Stimulated activated CD8-positive, alpha-beta memory T cell treated with anti-CD3 and anti-CD28 coated beads, Interleukin-4, amount 100 ng/mL, for 24 hours (primary cell): ENCODE data around the gene NPTN.
"Not testable (repeated sequence)": the region's sequence is repeated elsewhere in the genome, so short reads cannot be mapped to it uniquely, and the experiment has no call there.

Experiments used
- DNase-seq: peaks from one replicate; pipeline ENCODE4 v3.0.0-alpha.2; 2020; ENCODE audit warnings: low read depth

NPTN gene

DNA sequence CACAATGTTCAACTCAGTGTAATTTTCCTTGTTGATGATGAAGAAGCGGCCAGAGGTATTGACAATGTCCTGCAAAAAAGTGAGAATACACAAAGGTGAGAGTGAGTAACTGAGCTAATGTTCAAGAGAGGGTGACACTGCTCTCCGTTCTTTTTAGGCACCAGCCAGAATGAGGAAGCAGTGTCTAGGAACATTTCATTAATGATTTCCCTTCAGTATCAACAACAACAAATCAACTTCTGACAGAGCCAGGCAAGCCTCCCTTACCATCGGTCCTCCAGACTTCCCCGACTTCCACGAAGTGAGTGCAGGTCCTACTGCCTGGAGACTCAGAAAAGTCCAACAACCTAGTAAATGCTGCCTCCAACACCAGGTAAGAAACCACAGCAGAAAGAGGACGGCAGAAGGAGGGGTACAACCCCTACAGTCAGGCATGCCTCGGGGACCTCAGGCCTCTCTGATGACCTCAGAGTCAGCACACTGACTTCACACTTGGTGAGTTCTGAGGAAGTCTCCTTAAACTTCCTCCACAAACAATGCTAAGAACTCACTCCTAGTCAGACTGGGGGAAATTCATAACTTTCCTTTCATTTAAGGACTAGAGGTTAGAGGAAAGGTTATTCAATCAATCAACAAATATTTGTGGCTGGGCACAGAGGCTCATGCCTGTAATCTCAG, 62.7 kb downstream of the NPTN start:
- no peak for DNase-seq

DNA sequence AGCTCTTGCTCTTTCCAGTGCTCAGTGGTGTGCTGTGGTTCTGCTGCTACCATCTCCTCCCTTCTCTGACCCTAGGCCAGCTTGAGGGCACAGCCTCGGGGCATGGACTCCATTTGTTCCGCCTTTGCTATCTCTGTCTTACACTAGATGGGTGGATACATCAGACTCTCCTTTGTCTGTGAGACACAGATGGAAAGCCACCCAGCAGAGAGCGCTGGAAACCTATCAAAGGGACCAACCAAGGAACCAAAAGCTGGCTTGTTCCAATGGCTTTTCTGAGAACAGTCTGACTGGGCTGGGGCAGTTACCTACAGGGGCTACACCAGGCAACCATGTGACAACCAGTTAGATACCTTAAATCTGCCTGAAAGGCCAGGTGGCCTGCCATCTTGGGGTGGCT, 63.8 kb downstream of the NPTN start:
- DNase-seq = no peak

DNA sequence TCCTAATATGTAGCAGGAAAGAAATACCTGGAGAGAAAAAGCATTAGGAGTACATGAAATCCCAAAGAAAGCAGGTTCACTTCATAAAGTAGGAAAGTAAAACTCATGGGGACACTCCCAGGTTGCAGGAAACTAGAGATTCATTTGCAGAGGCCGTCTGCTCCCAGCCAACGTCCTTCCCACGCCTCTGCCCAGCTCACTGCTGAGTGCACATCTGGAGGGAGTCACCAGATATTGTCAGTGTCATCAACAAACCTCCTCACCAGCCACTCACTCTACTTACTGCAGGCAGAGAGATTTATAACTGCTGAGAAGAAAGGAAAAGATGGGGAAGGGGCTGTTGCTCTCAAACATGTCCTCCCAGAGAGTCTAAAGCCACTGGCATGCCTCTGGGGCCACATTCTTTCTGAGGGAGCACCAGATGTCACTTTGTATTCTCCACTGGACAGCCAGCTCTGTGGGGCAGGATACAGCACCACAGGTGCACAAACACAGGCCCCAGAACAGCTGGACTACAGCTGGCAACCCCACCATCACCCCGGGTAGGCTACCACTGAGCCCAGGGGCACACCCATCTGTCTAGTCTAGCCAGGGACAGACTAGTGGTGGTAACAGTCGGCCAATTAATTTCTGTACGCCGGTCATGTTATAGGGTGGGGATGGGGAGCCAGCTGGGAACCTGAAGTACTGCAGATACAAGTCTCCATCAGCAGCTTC, 64.5 kb downstream of the NPTN start:
- DNase-seq = no peak

DNA sequence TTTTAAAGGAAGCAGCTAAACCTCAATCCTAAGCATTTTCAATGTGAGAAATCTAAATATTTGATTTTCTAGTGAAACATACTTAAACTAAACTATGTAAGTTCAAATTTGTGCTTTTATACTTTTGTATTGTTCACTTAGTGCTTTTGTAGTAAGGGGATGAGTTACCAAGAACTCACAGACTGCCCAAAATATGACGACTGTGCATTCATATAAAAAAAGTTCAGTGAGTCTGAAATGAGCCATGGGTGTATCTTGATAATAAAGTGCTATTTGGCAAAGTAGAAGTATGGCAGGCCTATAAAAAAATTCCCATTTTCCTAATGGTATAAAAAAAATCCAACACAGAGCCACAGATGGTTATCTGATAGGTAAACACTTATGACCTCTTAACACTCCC, 66.2 kb downstream of the NPTN start:
- DNase-seq = no peak

DNA sequence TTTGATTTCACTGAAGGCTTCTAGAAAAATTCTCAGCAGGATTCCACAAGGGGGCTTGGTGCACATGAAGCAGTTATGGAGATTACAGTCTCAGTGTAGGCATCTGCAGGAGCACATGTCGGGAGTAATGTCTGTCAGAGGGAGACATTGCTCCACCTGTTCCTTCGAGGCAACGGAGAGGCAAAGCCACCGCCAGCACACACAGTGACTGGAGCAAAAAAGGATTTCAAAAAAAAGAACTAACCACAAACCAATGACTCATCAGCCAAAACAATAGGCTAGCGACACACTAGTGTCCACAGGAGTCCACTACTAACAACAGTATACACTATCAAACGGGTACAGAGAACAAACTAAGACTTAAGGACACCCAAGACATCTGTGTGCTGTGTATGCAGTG, 68.9 kb downstream of the NPTN start:
- no peak for DNase-seq

DNA sequence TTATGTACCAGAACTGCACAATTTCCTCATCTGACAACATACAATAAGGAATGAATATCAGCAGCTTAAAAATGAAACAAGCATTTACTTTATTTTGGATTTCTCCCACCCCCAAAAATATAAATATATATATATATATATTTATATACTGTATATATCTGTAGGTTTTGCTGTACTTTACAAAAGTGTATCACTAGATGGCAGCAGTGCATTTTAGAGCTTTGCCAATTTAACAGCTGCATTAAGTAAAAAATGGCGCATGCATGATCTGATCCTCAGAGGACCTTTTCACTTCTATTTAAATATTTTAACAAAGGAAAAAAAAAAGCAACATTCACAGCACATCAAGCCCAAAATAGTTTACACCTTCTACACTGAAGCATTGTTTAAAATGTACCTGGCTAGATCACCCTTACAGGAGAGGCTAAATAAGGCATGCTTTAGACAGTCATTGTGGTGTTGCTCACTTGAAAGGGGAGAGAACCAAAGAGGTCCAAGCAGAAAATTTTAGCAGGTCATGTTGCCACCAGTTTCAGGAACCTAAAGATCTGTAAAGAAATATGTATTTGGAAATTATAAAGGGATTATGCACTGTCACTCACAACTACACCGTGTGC, 72.6 kb downstream of the NPTN start:
- no peak for DNase-seq

DNA sequence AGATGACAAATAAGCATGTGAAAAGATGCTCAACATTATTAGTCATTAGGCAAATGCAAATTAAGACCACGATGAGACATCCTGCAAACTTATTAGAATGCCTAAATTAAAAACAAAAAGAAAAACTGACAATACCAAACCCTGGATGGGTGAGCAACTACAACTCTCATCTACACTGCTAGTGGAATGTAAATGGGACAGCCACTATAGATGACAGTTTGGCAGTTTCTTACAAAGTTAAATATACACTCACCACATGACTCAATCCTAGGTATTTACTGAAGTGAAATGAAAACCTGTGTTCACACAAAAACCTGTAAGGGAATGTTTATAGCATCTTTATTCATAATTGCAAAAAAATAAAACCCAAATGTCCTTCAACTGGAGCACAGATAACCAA, 74.7 kb downstream of the NPTN start:
- DNase-seq = no peak

DNA sequence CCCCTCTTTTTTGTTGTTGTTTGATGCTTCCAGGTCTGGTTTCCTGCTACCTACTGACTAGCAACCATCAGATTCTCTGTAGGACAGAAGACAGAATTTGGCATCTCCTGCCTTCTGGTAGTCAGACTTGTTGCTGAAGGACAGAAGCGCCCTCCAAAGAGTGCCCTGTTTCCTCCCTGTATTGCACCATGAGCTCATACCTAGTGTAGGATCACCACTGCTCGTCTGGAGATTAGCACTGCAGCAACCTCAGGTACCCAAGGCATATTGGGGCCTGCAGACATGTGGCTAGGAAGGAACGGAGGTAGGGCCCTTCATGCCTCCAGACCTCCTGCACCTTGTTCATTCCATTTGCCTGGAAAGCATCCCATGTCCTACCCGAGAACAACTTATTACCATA, 78.1 kb downstream of the NPTN start:
- no peak for DNase-seq

DNA sequence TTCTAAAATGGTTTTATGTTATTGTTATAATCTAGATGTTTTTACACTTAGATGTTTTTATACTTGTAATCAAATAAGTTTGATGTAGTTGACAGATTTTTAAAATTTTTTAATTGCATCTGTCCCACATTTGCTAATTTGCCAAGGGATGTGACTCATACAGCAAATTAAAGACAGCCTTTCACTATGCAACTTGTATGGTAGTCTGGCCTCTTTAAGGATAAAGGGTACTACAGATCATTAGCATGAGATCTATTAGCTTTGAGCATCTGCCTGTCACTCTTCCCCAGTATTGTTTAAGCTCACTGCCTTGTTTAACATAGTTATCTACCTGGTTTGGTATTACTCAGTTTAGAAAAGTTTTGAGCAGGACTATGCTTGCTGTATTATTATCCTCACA, 83.0 kb downstream of the NPTN start:
- no peak for DNase-seq

DNA sequence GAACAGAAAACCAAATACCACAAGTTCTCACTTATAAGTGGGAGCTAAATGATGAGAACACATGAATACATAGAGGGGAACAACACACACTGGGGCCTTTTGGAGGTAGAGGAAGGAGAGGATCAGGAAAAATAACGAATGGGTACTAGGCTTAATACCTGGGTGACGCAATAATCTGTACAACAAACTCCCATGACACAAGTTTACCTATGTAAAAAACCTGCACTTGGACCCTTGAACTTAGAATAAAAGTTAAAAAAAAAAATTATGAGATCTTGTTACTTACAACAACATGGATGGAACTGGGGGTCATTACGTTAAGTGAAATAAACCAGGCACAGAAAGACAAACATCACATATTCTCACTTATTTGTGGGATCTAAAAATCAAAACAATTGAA, 84.3 kb downstream of the NPTN start:
- DNase-seq = not testable (repeated sequence)

DNA sequence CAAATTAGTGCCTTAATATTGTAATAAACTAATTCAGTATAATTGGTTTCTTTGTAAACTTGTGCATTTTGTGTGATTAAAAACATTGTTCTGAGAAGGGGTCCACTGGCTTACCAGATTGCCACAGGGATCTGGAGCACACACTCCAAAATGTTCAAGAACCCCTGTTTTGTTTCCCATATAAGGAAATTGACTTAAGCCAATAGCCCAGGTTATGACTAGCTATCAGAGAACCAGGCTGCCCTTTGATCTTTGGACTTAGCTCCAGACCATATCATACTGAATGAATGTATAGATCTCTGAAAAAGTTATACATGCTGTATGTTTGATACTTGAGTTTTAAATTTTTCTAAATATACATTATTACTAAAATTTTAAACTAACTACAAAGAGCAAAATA, 91.7 kb downstream of the NPTN start:
- no peak for DNase-seq

DNA sequence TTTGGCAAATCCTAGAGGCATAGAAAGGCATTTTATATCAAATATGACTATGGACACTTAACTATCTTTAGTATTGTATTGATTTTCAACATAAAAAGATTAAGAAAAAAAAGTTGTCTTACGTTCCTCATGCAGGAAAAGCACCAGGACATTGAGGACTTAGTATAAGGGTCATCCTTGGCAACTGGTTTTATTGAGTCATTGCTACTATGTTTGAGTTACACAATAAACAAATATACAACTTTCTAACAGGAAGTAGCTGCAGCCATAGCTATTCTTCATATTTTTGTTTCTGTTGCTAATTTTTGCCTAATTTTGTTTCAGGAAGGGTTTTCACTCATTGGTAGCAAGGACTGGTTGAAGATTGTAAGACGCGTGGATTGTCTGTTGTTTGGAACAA, 93.0 kb downstream of the NPTN start:
- no peak for DNase-seq

DNA sequence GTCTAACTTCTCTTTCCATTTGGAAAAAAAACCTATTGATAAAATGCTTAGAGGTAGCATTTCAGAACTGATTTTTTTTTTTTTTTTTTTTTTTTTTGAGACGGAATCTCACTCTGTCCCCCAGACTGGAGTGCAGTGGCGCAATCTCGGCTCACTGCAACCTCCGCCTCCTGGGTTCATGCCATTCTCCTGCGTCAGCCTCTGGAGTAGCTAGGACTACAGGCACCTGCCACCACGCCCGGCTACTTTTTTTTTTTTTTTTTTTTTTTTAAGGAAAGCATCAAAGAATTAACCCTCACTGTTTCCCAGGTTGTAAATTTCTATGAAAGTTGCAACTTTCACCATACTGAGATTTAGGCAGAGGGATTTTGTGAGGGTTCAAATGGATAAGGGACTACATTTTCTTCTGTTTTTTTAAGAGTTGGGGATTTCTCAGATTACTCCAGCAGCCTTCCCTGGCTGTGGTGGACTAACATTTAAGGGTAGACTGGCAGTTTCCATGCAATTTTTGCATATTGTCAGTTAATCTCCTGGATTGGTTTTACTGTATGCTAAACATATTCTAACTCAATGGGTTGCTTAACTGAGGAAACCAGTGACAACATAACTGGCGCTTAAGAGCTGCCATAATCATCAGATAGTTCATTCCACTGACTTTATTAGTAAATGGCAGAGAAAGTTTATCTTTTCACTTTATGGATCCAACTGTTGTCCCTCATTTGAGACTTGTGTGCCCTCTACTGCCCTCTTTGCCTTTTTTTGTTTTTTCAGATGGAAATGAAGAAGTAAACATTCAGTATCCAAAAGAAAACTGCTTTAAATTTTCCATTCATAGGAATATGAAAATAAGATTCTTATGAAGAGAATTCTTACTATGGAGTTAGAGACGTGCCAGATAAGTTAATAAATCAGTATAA, 93.7 kb downstream of the NPTN start:
- no peak for DNase-seq

DNA sequence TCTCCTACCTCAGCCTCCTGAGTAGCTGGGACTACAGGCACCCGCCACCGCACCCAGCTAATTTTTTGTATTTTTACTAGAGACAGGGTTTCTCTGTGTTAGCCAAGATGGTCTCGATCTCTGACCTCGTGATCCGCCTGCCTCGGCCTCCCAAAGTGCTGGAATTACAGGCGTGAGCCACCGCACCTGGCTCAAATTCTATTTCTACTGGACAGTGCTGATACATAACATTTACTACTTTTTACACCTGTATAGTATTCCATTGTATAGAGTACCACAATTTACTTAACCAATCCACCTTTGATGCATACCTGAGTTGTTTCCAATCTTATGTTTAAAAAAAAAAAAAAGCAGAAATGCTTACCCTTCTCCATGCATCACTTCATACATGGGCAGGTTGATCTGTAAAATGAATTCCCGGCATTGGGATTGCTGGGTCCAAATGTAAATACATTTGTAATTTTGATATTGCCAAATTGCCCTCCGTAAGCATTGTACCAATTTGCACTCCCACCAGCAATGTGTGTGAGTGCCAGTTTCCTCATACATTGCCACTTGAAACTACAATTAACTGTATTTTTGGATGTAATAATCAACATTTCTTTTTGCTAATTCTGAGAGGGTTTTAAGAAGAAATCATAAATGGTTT, 94.5 kb downstream of the NPTN start:
- DNase-seq = no peak

DNA sequence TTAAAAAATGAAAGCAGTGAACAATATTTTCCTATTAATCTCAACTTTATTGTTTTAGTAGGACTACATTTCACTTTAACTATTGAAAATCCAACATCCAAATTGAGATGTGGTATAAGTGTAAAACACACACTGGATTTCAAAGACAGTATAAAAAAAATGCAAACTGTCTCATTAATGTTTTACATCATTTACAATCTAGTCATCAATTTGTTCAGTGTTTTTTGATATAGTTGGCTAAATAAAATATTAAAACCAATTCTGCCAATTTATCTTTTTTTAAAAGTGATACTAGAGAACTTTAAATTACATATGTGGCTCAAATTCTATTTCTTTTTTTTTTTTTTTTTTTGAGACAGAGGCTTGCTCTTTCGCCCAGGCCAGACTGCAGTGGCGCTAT, 95.1 kb downstream of the NPTN start:
- no peak for DNase-seq

DNA sequence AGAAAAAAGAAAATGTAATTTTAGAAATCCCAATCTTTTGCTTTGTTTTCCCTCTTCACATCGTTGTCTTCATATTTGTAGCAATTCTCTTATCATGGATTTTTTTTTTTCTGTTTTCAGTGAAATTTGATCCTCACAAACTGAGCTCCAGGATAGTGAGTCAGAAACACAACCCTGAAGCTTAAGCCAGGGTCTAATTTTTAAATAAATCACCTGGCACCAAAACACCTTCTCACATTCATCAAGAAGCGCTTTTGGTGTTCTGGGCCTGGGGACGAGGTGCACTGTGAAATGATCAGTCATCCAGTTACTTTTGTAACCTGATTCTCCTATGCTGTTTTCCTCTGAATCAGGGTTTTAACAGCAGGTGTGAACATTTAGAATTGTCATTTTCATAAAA, 102.5 kb downstream of the NPTN start:
- no peak for DNase-seq

DNA sequence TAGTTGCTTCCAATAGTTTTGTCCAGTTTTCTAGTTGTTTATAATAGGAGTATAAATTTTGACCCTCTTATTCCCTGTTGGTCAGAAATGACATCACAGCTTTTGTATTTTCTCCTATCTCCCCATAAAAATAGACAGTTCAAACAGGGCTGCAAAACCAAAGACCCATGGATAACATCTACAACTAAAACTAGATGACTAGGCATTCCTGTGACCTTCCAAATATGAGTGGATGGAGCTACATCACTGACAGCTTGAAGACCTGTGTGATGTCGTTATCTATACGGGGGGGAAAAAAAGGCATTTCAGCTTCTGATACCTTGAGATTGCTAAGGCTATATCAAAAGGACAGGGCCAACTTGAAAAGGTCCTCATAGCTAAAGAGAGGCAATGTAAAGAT, 105.6 kb downstream of the NPTN start:
- no peak for DNase-seq

DNA sequence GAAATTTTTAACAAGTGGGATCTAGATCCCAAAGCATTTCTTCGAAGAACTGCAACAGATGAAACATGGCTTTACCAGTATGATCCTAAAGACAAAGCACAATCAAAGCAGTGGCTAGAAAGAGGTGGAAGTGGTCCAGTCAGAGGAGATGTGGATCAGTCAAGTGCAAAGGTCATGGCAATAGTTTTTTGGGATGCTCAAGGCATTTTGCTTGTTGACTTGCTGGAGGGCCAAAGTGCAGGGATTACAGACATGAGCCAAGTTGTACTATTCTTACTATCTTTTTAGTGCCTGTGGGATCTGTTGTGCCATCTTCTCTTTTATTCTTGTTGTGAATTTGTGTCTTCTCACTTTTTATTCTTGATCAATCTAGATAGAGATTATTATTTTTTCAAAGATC, 108.3 kb downstream of the NPTN start:
- no peak for DNase-seq

DNA sequence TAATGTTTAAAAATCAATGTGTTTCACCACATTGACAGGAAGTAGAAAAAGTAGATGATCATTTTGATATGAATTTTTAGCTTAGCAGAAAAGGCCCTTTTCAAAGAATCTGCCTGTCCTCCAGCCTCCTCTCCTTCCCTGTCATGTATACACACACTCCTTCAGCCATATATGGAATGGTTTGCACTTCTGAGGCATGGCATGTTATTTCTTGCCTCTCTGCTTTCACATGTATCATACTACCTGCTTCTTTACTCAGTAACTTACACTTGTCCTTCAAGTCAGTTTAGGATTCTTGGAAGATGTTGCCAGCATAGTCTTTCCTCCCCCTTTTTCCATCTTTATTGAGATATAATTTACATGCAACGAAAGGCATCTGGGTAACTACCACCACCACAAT, 111.2 kb downstream of the NPTN start:
- DNase-seq = no peak

DNA sequence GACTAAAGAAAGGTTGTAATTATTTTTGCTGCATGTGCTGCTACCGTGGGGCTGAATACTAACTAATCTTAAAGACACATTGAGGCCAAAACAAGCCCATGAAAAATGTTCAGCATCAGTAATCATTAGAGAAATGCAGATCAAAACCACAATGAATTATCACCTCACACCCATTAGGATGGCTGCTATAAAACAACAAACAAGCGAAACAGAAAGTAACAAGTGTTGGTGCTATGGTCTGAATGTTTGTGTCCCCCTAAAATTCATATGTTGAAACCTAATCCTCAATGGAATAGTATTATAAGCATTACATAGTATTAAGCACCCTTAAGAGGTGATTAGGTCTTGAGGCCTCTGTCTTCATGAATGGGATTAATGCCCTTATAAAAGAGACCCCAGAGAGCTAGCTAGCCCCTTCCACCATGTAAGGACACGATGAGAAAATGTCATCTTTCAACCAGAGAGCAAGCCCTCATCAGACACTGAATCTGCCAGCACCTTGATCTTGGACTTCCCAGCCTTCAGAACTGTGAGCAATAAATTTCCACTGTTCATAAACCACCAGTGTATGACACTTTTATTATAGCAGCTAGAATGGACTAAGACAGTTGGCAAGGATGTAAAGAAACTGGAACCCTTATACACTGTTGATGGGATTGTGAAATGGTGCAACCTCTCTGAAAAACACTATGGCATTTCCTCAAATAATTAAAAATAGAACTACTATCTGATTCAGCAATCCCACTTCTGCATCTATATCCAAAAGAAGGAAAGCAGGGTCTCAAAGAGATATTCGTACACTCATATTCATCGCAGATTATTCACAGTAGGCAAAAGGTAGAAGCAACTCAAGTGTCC, 114.1 kb downstream of the NPTN start:
- no peak for DNase-seq
